Testis (tissue), 3 donors: ENCODE measurements around the gene GCN1. TPM values are rescaled to one million over a fixed set of nuclear protein-coding genes. Genes with fewer than 3 reads are reported as not detected.

Source experiments
- DNase-seq: peaks from one replicate; pipeline ENCODE4 v3.0.0-alpha.2; 2019
- H3K27ac ChIP-seq, 2 donors: fragments of 200-600 bp; sonication (generic); one replicate each; pipeline ENCODE4 v1.5.1; 2019
- H3K27me3 ChIP-seq: fragments of 200-600 bp; sonication (generic); one replicate; pipeline ENCODE4 v1.5.1; 2019
- H3K36me3 ChIP-seq: fragments of 200-600 bp; sonication (generic); one replicate; pipeline ENCODE4 v1.5.1; 2017; ENCODE audit warnings: low read depth; ENCODE audit errors: missing control alignments
- H3K4me1 ChIP-seq: fragments of 200-600 bp; sonication (generic); one replicate; pipeline ENCODE4 v1.5.1; 2019
- H3K4me3 ChIP-seq, 2 donors: fragments of 200-600 bp; sonication (generic); one replicate each; pipeline ENCODE4 v1.5.1; 2017 to 2019
- H3K9me3 ChIP-seq: fragments of 200-600 bp; sonication (generic); one replicate; pipeline ENCODE4 v1.5.1; 2017
- CTCF ChIP-seq, 3 experiments: fragments of 450-650 bp in 2 of 3; fragments of 200-600 bp in 1 of 3; sonication (generic) in 1 of 3; IDR thresholded peaks; one replicate each; pipeline ENCODE4 v1.5.1; 2016 to 2019; ENCODE audit warnings: antibody characterized with exemption in 3 of 3, mild to moderate bottlenecking in 2 of 3, moderate library complexity in 1 of 3
- POLR2A ChIP-seq: fragments of 450-650 bp; IDR thresholded peaks from one replicate; pipeline ENCODE4 v1.6.1; 2017; ENCODE audit warnings: antibody characterized with exemption, mild to moderate bottlenecking, moderate library complexity
- WGBS, 2 donors: methylation state at CpG; one replicate each; pipeline ENCODE4 v1.1.5; 2018; 5-methylcytosine and 5-hydroxymethylcytosine counted together
- intact Hi-C: fragments of 100-400 bp; cut with DNase I; formaldehyde crosslinking; loops from one replicate; pipeline ENCODE4 v1.15.1; 2023; ENCODE audit warnings: low total_unique reads
- polyA plus RNA-seq: library from polyadenylated mRNA; stranded (reverse); fragments of 350-450 nt; fragmentation: Illumina TruSeq; extraction: RNeasy Lipid Tissue Mini Kit (QIAGEN cat#74804); gene quantifications from one replicate; pipeline ENCODE4 v1.2.3, GENCODE V29; 2014; ENCODE audit warnings: low read depth, low replicate concordance; ENCODE audit not compliant: insufficient read depth
- total RNA-seq, 2 donors: library from RNA; depleted of rRNA; stranded (reverse); fragments of >200 nt; gene quantifications; one replicate each; pipeline ENCODE4 v1.2.3, GENCODE V29; 2016

GCN1 gene
- total and polyA plus RNA-seq, 3 donors from 2014 or later = 66.3 to 164 (median 104) TPM

- no peak overlapping the region for H3K4me3 ChIP-seq
These were observed 31.5 kb upstream of the GCN1 start for GRCh38 chr12:120225852-120226640.

GRCh38 chr12:120225200-120225558, 30.7 kb upstream of the GCN1 start:
- H3K27ac ChIP-seq = peak overlapping the region; percentile 15 to 71
- H3K36me3 ChIP-seq = no peaks in the 10 kb centered on the region

More at GRCh38 chr12:120225852-120226640, 31.5 kb upstream of the GCN1 start:
- H3K27me3 ChIP-seq = no peaks in the 10 kb centered on the region
- intact Hi-C loops = no loop called here
- H3K9me3 ChIP-seq = no peaks in the 10 kb centered on the region
- no peak for DNase-seq
- TF ChIP-seq POLR2A (no peak), CTCF (IDR thresholded peaks at IDR 0.05) (no peak)
- 73 to 74% methylated on average over 13 of the region's 13 CpGs for WGBS, 2 donors
- peak overlapping the region; percentile 15 to 71 for H3K27ac ChIP-seq
- no peaks in the 10 kb centered on the region for H3K36me3 ChIP-seq
- H3K4me1 ChIP-seq = peaks cover 69% of the 10 kb centered on the region

GRCh38 chr12:120224304-120225199, 30.0 kb upstream of the GCN1 start:
- Histone ChIP-seq H3K4me3 (no peak overlapping the region), H3K4me1 (peaks cover 61% of the 10 kb centered on the region), H3K27ac (peak overlapping the region in 1 of 2 donors; percentile 71), H3K27me3 (no peaks in the 10 kb centered on the region), H3K36me3 (no peaks in the 10 kb centered on the region), H3K9me3 (no peaks in the 10 kb centered on the region)
- TF ChIP-seq CTCF (IDR thresholded peaks at IDR 0.05) (no peak), POLR2A (no peak)
- 66 to 68% methylated on average over 14 to 25 of the region's 25 CpGs for WGBS, 2 donors
- intact Hi-C loops = no loop called here
- peak; percentile 61 for DNase-seq

More at GRCh38 chr12:120225200-120225558, 30.7 kb upstream of the GCN1 start:
- no peaks in the 10 kb centered on the region for H3K9me3 ChIP-seq
- H3K4me3 ChIP-seq = no peak overlapping the region
- TF ChIP-seq POLR2A (no peak), CTCF (IDR thresholded peaks at IDR 0.05) (no peak)
- no peak for DNase-seq
- H3K4me1 ChIP-seq = peaks cover 67% of the 10 kb centered on the region
- WGBS, 2 donors = 59 to 65% methylated on average over 9 of the region's 9 CpGs
- intact Hi-C loops = no loop called here
- no peaks in the 10 kb centered on the region for H3K27me3 ChIP-seq

- intact Hi-C loops = no loop called here
- Histone ChIP-seq H3K27me3 (no peaks in the 10 kb centered on the region), H3K9me3 (no peaks in the 10 kb centered on the region), H3K36me3 (no peaks in the 10 kb centered on the region), H3K4me1 (peaks cover 52% of the 10 kb centered on the region), H3K4me3 (no peak overlapping the region), H3K27ac (no peak overlapping the region)
- 87 to 90% methylated on average over 12 to 19 of the region's 19 CpGs for WGBS, 2 donors
- TF ChIP-seq POLR2A (no peak), CTCF (IDR thresholded peaks at IDR 0.05) (no peak)
- DNase-seq = no peak
These were observed 29.2 kb upstream of the GCN1 start for GRCh38 chr12:120223458-120224303.
